MM.1S (cell line): Measurements from ENCODE around the gene ABCC8.

Experiments used
- DNase-seq: peaks from one replicate; pipeline ENCODE4 v3.0.0-alpha.2; 2015
- H2AFZ ChIP-seq: fragments of 300-600 bp; sonication (generic); 2 replicates; pipeline ENCODE4 v1.6.0; 2016; ENCODE audit warnings: antibody characterized with exemption, low read length
- H3F3A ChIP-seq: fragments of 300-600 bp; sonication (generic); 2 replicates; pipeline ENCODE4 v1.6.1; 2016; ENCODE audit warnings: mild to moderate bottlenecking, antibody characterized with exemption, low read length, moderate library complexity, mixed read lengths; ENCODE audit not compliant: insufficient read depth
- H3K27ac ChIP-seq: fragments of 300-600 bp; sonication (generic); 2 replicates; pipeline ENCODE4 v1.5.1; 2016; ENCODE audit warnings: mild to moderate bottlenecking, low read length
- H3K27me3 ChIP-seq: fragments of 300-600 bp; sonication (generic); replicated peaks from 2 replicates; pipeline ENCODE4 v1.6.0; 2016; ENCODE audit warnings: low read length; ENCODE audit not compliant: insufficient read depth
- H3K36me3 ChIP-seq: fragments of 300-600 bp; sonication (generic); replicated peaks from 2 replicates; pipeline ENCODE4 v1.6.1; 2016; ENCODE audit warnings: mild to moderate bottlenecking, low read length, mixed read lengths; ENCODE audit not compliant: insufficient read depth
- H3K4me1 ChIP-seq: fragments of 300-600 bp; sonication (generic); 2 replicates; pipeline ENCODE4 v1.6.1; 2016; ENCODE audit warnings: low read length, mixed read lengths
- H3K4me2 ChIP-seq: fragments of 300-600 bp; sonication (generic); 2 replicates; pipeline ENCODE4 v1.6.0; 2016; ENCODE audit warnings: low read depth, low read length
- H3K4me3 ChIP-seq: fragments of 300-600 bp; sonication (generic); 2 replicates; pipeline ENCODE4 v1.5.1; 2016; ENCODE audit warnings: low read length, mixed read lengths
- H3K79me2 ChIP-seq: fragments of 300-600 bp; sonication (generic); 2 replicates; pipeline ENCODE4 v1.6.1; 2016; ENCODE audit warnings: mixed run types, low read length, mixed read lengths
- H3K9ac ChIP-seq: fragments of 300-600 bp; sonication (generic); 2 replicates; pipeline ENCODE4 v1.6.1; 2016; ENCODE audit warnings: low read length, mixed read lengths
- H3K9me2 ChIP-seq: fragments of 300-600 bp; sonication (generic); replicated peaks from 2 replicates; pipeline ENCODE4 v1.6.1; 2016; ENCODE audit warnings: mild to moderate bottlenecking, low read length, mixed read lengths; ENCODE audit not compliant: insufficient read depth
- H3K9me3 ChIP-seq: fragments of 300-600 bp; sonication (generic); replicated peaks from 2 replicates; pipeline ENCODE4 v1.6.1; 2016; ENCODE audit warnings: mild to moderate bottlenecking, low read length, mixed read lengths; ENCODE audit not compliant: insufficient read depth
- H4K20me1 ChIP-seq: fragments of 300-600 bp; sonication (generic); 2 replicates; pipeline ENCODE4 v1.6.1; 2016; ENCODE audit warnings: mild to moderate bottlenecking, low read length, moderate library complexity, mixed read lengths; ENCODE audit not compliant: insufficient read depth
- EZH2 ChIP-seq: fragments of 300-600 bp; sonication (generic); optimal IDR thresholded peaks from 2 replicates; pipeline ENCODE3; 2017; ENCODE audit warnings: low read depth, mild to moderate bottlenecking, antibody characterized with exemption, low read length, mixed read lengths
- EZH2phosphoT487 ChIP-seq: fragments of 300-600 bp; sonication (generic); IDR thresholded peaks from 2 replicates; pipeline ENCODE4 v1.6.1; 2018; ENCODE audit warnings: antibody characterized with exemption, low read length
- TF ChIP-seq, protein P1 (sequence below): fragments of 300-600 bp; sonication (generic); IDR thresholded peaks from 2 replicates; pipeline ENCODE4 v1.5.1; 2016; ENCODE audit warnings: antibody characterized with exemption, low read length, mixed read lengths

Gene ABCC8

DNA sequence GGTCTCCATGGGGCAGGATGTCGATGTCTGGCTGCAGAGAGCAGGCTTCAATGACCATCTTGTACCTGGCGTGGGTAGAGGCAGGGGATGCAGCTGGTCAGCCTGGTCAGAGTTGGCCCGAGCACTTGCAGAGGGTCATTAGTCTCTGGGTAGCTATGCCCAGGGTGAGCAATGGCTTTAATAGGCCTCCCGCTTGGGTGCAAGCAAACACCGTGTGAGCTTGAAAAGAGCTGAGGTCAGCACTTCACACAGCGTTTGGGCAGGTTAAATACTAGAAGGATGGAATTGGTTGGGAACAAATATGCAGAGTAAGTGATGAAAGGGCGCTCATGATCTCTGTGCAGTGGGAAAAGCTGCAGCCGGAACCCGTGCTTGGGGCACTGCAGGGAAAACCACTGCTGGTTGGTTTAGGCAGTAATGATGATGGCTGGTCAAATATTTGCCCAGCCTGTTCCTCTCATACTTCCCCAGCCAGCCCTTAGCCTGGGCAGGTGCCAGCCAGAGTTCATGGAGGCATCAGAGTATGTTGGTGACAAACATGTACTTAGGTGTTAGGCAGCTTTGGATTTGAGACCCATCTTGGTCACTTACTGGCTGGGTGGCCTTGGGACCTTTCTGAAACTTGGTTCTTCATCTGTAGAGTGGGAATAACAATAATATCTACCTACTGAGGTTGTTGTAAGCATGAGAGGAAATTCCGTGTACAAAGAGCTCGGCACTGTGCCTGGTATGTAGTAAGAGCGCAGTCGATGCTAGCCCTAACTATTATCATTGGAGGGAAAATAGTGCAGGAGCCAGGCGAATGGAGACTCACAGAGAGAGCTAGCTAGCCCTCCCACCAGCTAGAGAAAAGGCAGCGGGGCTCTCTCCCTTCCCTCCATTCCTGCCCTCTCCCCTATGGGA, 63.0 kb downstream of the ABCC8 start:
- Histone ChIP-seq H3K27ac (no peak overlapping the region), H3K79me2 (no peaks in the 10 kb centered on the region), H3F3A (no peaks in the 10 kb centered on the region), H3K27me3 (no peaks in the 10 kb centered on the region), H3K4me3 (no peak overlapping the region), H3K9me2 (no peaks in the 10 kb centered on the region), H4K20me1 (no peaks in the 10 kb centered on the region), H3K9ac (no peak overlapping the region), H3K4me1 (no peaks in the 10 kb centered on the region), H3K4me2 (no peak overlapping the region), H3K9me3 (no peaks in the 10 kb centered on the region), H3K36me3 (no peaks in the 10 kb centered on the region), H2AFZ (no peak overlapping the region)
- TF ChIP-seq EZH2phosphoT487 (no peak), EZH2 (no peak)
- TF ChIP-seq, protein P1, sequence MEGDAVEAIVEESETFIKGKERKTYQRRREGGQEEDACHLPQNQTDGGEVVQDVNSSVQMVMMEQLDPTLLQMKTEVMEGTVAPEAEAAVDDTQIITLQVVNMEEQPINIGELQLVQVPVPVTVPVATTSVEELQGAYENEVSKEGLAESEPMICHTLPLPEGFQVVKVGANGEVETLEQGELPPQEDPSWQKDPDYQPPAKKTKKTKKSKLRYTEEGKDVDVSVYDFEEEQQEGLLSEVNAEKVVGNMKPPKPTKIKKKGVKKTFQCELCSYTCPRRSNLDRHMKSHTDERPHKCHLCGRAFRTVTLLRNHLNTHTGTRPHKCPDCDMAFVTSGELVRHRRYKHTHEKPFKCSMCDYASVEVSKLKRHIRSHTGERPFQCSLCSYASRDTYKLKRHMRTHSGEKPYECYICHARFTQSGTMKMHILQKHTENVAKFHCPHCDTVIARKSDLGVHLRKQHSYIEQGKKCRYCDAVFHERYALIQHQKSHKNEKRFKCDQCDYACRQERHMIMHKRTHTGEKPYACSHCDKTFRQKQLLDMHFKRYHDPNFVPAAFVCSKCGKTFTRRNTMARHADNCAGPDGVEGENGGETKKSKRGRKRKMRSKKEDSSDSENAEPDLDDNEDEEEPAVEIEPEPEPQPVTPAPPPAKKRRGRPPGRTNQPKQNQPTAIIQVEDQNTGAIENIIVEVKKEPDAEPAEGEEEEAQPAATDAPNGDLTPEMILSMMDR = no peak
- DNase-seq = no peak

DNA sequence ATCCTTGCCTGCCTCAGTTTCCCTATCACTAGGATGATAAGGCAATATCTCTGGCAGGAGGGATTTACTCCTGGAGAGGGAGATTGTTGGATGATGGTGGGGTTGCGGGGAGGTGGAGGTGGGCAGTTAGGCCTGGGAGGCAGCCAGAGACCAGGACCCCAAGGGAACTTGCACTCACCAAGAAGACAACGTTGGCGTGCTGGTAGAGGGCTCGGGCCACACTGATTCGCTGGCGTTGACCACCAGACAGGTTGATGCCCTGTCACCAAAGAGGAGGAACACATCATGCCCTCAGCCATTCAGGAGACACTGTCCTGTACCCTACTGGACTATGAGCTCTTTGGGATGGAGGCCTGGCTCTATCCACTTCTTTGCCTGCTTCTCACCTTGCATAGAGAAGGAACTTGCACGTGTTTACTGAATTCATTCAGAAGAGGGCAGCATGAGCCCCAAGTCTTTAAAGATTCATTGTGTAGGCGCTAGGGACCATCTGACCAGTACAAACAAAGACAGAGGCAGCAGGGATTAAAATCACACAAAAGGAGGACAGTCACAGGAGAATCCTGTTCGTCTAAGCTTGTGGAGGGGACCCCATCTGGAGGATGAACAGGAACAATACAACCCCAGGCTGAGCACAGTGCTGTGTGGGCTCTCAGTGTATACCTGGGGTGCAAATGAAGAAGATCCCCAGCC, 64.0 kb downstream of the ABCC8 start:
- TF ChIP-seq, protein P1 = no peak
- no peak for TF ChIP-seq EZH2phosphoT487
- TF ChIP-seq EZH2 = no peak
- Histone ChIP-seq H3K27me3 (no peaks in the 10 kb centered on the region), H3K4me3 (no peak overlapping the region), H2AFZ (no peak overlapping the region), H3K9me2 (no peaks in the 10 kb centered on the region), H3K4me1 (no peaks in the 10 kb centered on the region), H3K9ac (no peak overlapping the region), H3K9me3 (no peaks in the 10 kb centered on the region), H3F3A (no peaks in the 10 kb centered on the region), H3K79me2 (no peaks in the 10 kb centered on the region), H3K36me3 (no peaks in the 10 kb centered on the region), H3K27ac (no peak overlapping the region), H3K4me2 (no peak overlapping the region), H4K20me1 (no peaks in the 10 kb centered on the region)
- DNase-seq = no peak

DNA sequence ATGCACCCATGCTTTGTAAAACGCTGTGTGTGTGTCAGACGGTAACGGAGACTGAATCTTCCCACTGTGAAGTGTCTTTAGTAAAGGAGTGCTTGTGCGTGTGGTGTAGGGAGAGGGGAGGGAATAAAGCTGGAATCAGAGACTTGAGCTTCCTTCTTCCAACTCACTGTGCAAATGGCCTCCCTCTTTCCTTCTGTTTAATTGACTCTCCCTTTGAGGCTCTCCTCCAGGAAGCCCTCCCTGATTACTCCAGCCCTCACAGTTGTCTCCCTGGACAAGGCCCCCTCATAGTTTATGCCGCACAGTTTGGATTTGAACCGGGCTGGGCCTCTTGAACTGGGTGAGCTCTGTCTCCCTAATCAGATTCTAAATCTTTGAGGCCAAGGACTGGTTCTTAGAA, 65.2 kb downstream of the ABCC8 start:
- H3K27ac ChIP-seq = no peak overlapping the region
- H3K27me3 ChIP-seq = no peaks in the 10 kb centered on the region
- H3K4me1 ChIP-seq = peaks cover 2% of the 10 kb centered on the region
- no peak overlapping the region for H3K9ac ChIP-seq
- no peaks in the 10 kb centered on the region for H3K9me2 ChIP-seq
- DNase-seq = no peak
- 0 out of 2 replicates have a peak, but pooled peaks cover 1% of the 10 kb centered on the region for H3F3A ChIP-seq
- no peaks in the 10 kb centered on the region for H4K20me1 ChIP-seq
- H3K4me2 ChIP-seq = no peak overlapping the region
- H3K36me3 ChIP-seq = no peaks in the 10 kb centered on the region
- no peaks in the 10 kb centered on the region for H3K79me2 ChIP-seq
- no peak overlapping the region for H2AFZ ChIP-seq
- H3K9me3 ChIP-seq = no peaks in the 10 kb centered on the region
- H3K4me3 ChIP-seq = no peak overlapping the region
- no peak for TF ChIP-seq EZH2
- no peak for TF ChIP-seq EZH2phosphoT487
- TF ChIP-seq, protein P1 = no peak
